ENCODE results near the gene ZNF260.

GRCh38 chr19:36483653-36484052 is 44.4 kb downstream of the ZNF260 start:
- TF ChIP-seq FOXP4 (CRISPR knock-in tag; IDR thresholded peaks at IDR 0.05) (no peak), CTCF (IDR thresholded peaks at IDR 0.05) (no peak), E2F5 (CRISPR knock-in tag; IDR thresholded peaks at IDR 0.05) (no peak), ATF6 (CRISPR knock-in tag; IDR thresholded peaks at IDR 0.05) (no peak), CREB1 (CRISPR knock-in tag; IDR thresholded peaks at IDR 0.05) (no peak), NR2C2 (CRISPR knock-in tag; IDR thresholded peaks at IDR 0.05) (no peak)
